Hepatocyte (in vitro differentiated cells): ENCODE results near the gene DMXL1. TPM values are rescaled to one million over a fixed set of nuclear protein-coding genes. Genes with fewer than 3 reads are reported as not detected.

Source experiments
- DNase-seq: peaks from one replicate; pipeline ENCODE4 v3.0.0-alpha.2; 2016; ENCODE audit warnings: low spot score
- H2AFZ ChIP-seq: fragments of 200-600 bp; sonication (generic); 2 replicates; pipeline ENCODE4 v1.6.0; 2016; ENCODE audit warnings: antibody characterized with exemption, mild to moderate bottlenecking
- H3K27ac ChIP-seq: fragments of 200-600 bp; sonication (generic); 2 replicates; pipeline ENCODE4 v1.5.1; 2016; ENCODE audit warnings: mild to moderate bottlenecking
- H3K27me3 ChIP-seq: fragments of 200-600 bp; sonication (generic); 2 replicates; pipeline ENCODE4 v1.6.1; 2016
- H3K36me3 ChIP-seq: fragments of 200-600 bp; sonication (generic); replicated peaks from 2 replicates; pipeline ENCODE4 v1.5.1; 2016; ENCODE audit warnings: low read depth; ENCODE audit not compliant: insufficient read depth
- H3K4me1 ChIP-seq: fragments of 200-600 bp; sonication (generic); 2 replicates; pipeline ENCODE4 v1.5.1; 2016; ENCODE audit warnings: mild to moderate bottlenecking, moderate library complexity; ENCODE audit not compliant: insufficient read depth
- H3K4me2 ChIP-seq: fragments of 200-600 bp; sonication (generic); 2 replicates; pipeline ENCODE4 v1.6.0; 2016
- H3K4me3 ChIP-seq: fragments of 200-600 bp; sonication (generic); 2 replicates; pipeline ENCODE4 v1.5.1; 2016; ENCODE audit warnings: mild to moderate bottlenecking
- H3K79me2 ChIP-seq: fragments of 200-600 bp; sonication (generic); 2 replicates; pipeline ENCODE4 v1.6.0; 2017; ENCODE audit warnings: mild to moderate bottlenecking
- H3K9me2 ChIP-seq: fragments of 200-600 bp; sonication (generic); replicated peaks from 2 replicates; pipeline ENCODE4 v1.6.0; 2017; ENCODE audit warnings: mild to moderate bottlenecking; ENCODE audit not compliant: insufficient read depth
- H3K9me3 ChIP-seq: fragments of 200-600 bp; sonication (generic); 2 replicates; pipeline ENCODE4 v1.5.1; 2016; ENCODE audit warnings: low read depth, mild to moderate bottlenecking
- H4K20me1 ChIP-seq: fragments of 200-600 bp; sonication (generic); 2 replicates; pipeline ENCODE4 v1.6.0; 2016; ENCODE audit warnings: mild to moderate bottlenecking; ENCODE audit not compliant: insufficient read depth, poor library complexity, severe bottlenecking
- CTCF ChIP-seq: fragments of 200-600 bp; sonication (generic); IDR thresholded peaks from 2 replicates; pipeline ENCODE4 v1.5.1; 2016; ENCODE audit warnings: antibody characterized with exemption, mild to moderate bottlenecking; ENCODE audit not compliant: poor library complexity
- EZH2 ChIP-seq: fragments of 200-600 bp; sonication (generic); IDR thresholded peaks from 2 replicates; pipeline ENCODE4 v1.6.1; 2016; ENCODE audit warnings: antibody characterized with exemption, mild to moderate bottlenecking, borderline replicate concordance
- EZH2phosphoT487 ChIP-seq: fragments of 200-600 bp; sonication (generic); IDR thresholded peaks from one replicate; pipeline ENCODE4 v1.6.1; 2018; ENCODE audit warnings: antibody characterized with exemption, mild to moderate bottlenecking, low read depth, moderate library complexity; ENCODE audit not compliant: unreplicated experiment, severe bottlenecking
- WGBS: methylation state at CpG from one replicate; pipeline ENCODE4 v1.1.6; 2016; ENCODE audit warnings: low lambda C conversion rate; ENCODE audit errors: missing lambda C conversion rate; 5-methylcytosine and 5-hydroxymethylcytosine counted together
- polyA plus RNA-seq: library from polyadenylated mRNA; unstranded; fragments of >200 nt; fragmentation: Nextera tagmentation; extraction: Ambion mirVana; gene quantifications from 2 replicates; pipeline ENCODE4 v1.2.1, GENCODE V29; 2016
- total RNA-seq: library from RNA; depleted of rRNA; stranded (reverse); fragments of >200 nt; gene quantifications from 2 replicates; pipeline ENCODE4 v1.2.3, GENCODE V29; 2014

The DMXL1 gene
- total RNA-seq (46.1 and 54.6 TPM in 2 replicates), polyA plus RNA-seq (13.3 and 17.3 TPM in 2 replicates)

GRCh38 chr5:119070828-119071560, at the start of gene DMXL1:
Gene DMXL1, plus strand, starts transcription at chr5:119071087. Its CDS starts 483 bp downstream, at chr5:119071570.
- H2AFZ ChIP-seq, result peak within 1 kb of the TSS; percentile 42
- H3K4me1 ChIP-seq, result peaks cover 12% of the 10 kb centered on the region
- H3K36me3 ChIP-seq, result no peaks in the 10 kb centered on the region

GRCh38 chr5:119021149-119021732, 49.6 kb upstream of the DMXL1 start:
- Histone ChIP-seq H4K20me1 (no peaks in the 10 kb centered on the region), H2AFZ (no peak overlapping the region), H3K27me3 (no peaks in the 10 kb centered on the region), H3K36me3 (no peaks in the 10 kb centered on the region), H3K9me2 (no peaks in the 10 kb centered on the region), H3K27ac (no peak overlapping the region), H3K4me3 (no peak overlapping the region), H3K9me3 (no peaks in the 10 kb centered on the region), H3K4me2 (no peak overlapping the region), H3K79me2 (no peaks in the 10 kb centered on the region), H3K4me1 (no peaks in the 10 kb centered on the region)
- no peak for DNase-seq
- TF ChIP-seq EZH2phosphoT487 (no peak), EZH2 (no peak)
- WGBS, result 88% methylated on average over 3 of the region's 3 CpGs

More at GRCh38 chr5:119070828-119071560, at the start of gene DMXL1:
- H3K79me2 ChIP-seq, result peaks cover 46% of the 10 kb centered on the region
- H3K27me3 ChIP-seq, result no peaks in the 10 kb centered on the region
- no peaks in the 10 kb centered on the region for H3K9me2 ChIP-seq
- peak within 1 kb of the TSS; percentile 89 for H3K27ac ChIP-seq
- peak within 1 kb of the TSS; percentile 71 for H3K4me3 ChIP-seq
- H3K9me3 ChIP-seq, result no peaks in the 10 kb centered on the region
- H4K20me1 ChIP-seq, result peaks cover 6% of the 10 kb centered on the region
- H3K4me2 ChIP-seq, result peak within 1 kb of the TSS; percentile 79
- TF ChIP-seq EZH2, result no peak
- TF ChIP-seq CTCF, result no peak
- TF ChIP-seq EZH2phosphoT487, result no peak
- WGBS, result under 1% methylated on average over 36 of the region's 68 CpGs
- DNase-seq, result peak; percentile 99

- Histone ChIP-seq H3K27me3 (no peaks in the 10 kb centered on the region), H3K79me2 (no peaks in the 10 kb centered on the region), H3K4me3 (no peak overlapping the region), H3K4me2 (no peak overlapping the region), H4K20me1 (no peaks in the 10 kb centered on the region), H3K27ac (no peak overlapping the region), H3K9me2 (no peaks in the 10 kb centered on the region), H3K4me1 (no peaks in the 10 kb centered on the region), H3K9me3 (no peaks in the 10 kb centered on the region), H3K36me3 (no peaks in the 10 kb centered on the region), H2AFZ (no peak overlapping the region)
- no peak for TF ChIP-seq EZH2
- TF ChIP-seq CTCF, result peak; percentile 60
- peak; percentile 17 for DNase-seq
- WGBS, result 56% methylated on average over 5 of the region's 5 CpGs
Measured at GRCh38 chr5:119022017-119022745, 48.7 kb upstream of the DMXL1 start.

- Histone ChIP-seq H3K4me2 (no peak overlapping the region), H2AFZ (no peak overlapping the region), H4K20me1 (no peaks in the 10 kb centered on the region), H3K9me3 (no peaks in the 10 kb centered on the region), H3K79me2 (no peaks in the 10 kb centered on the region), H3K4me3 (no peak overlapping the region), H3K27me3 (no peaks in the 10 kb centered on the region), H3K9me2 (no peaks in the 10 kb centered on the region), H3K36me3 (no peaks in the 10 kb centered on the region), H3K27ac (no peak overlapping the region), H3K4me1 (no peaks in the 10 kb centered on the region)
- no peak for TF ChIP-seq EZH2phosphoT487
- 28% methylated on average over 1 of the region's 1 CpG for WGBS
- no peak for DNase-seq
Measured at GRCh38 chr5:119022773-119023172, 48.1 kb upstream of the DMXL1 start.
